OCI-LY1 (cell line): ENCODE data around the gene ERN1.

Source experiments
- CTCF ChIP-seq: fragments of 200-600 bp; sonication (generic), shearing (Covaris generic); IDR thresholded peaks from 2 replicates; pipeline ENCODE4 v1.5.1; 2017; ENCODE audit warnings: mild to moderate bottlenecking, antibody characterized with exemption, low read length, moderate library complexity, mixed read lengths
- EZH2 ChIP-seq: fragments of 200-600 bp; sonication (generic), shearing (Covaris generic); IDR thresholded peaks from 2 replicates; pipeline ENCODE4 v1.8.0; 2017; ENCODE audit warnings: borderline replicate concordance, mixed run types, mild to moderate bottlenecking, antibody characterized with exemption, low read length, moderate library complexity, mixed read lengths

GRCh38 chr17:64016231-64016784 lies 113.6 kb downstream of the ERN1 start:
- TF ChIP-seq CTCF (peak; percentile 56; the same call in 1 of the 2 replicates), EZH2 (no peak)
